ENCODE measurements around the gene CCDC182.

Gene CCDC182

GRCh38 chr17:57696050-57696449 is 49.0 kb downstream of the CCDC182 start:
- DNase-seq = no peak
